ENCODE measurements around the gene KCNMA1.
"Not testable (repeated sequence)": the region's sequence is repeated elsewhere in the genome, so short reads cannot be mapped to it uniquely, and the experiment has no call there.

KCNMA1 gene

GRCh38 chr10:77415313-77415960, 222.2 kb downstream of the KCNMA1 start:
- H3K9ac ChIP-seq (ENCODE audit: low read depth, low read length) = peak overlapping the region; percentile 69
- no peaks in the 10 kb centered on the region for H3K9me3 ChIP-seq (replicated peaks; ENCODE audit: low read length)
- H3K4me2 ChIP-seq (ENCODE audit: low read length) = peak overlapping the region; percentile 49
- H3K27me3 ChIP-seq (ENCODE audit: control insufficient read depth, insufficient read depth, low read length) = no peaks in the 10 kb centered on the region
- peaks cover 38% of the 10 kb centered on the region for H3K4me1 ChIP-seq (ENCODE audit: control insufficient read depth, insufficient read depth, low read length)
- H3K36me3 ChIP-seq (ENCODE audit: insufficient read depth, low read length) = no peaks in the 10 kb centered on the region
- H3K4me3 ChIP-seq (ENCODE audit: low read length) = no peak overlapping the region

GRCh38 chr10:77413231-77413630, 224.4 kb downstream of the KCNMA1 start:
- Histone ChIP-seq H3K9ac (ENCODE audit: low read depth, low read length) (no peak overlapping the region), H3K4me1 (ENCODE audit: control insufficient read depth, insufficient read depth, low read length) (peaks cover 42% of the 10 kb centered on the region), H3K27me3 (ENCODE audit: control insufficient read depth, insufficient read depth, low read length) (no peaks in the 10 kb centered on the region), H3K36me3 (ENCODE audit: insufficient read depth, low read length) (no peaks in the 10 kb centered on the region), H3K4me3 (ENCODE audit: low read length) (no peak overlapping the region), H3K9me3 (replicated peaks; ENCODE audit: low read length) (no peaks in the 10 kb centered on the region), H3K4me2 (ENCODE audit: low read length) (no peak overlapping the region)

GRCh38 chr10:77412573-77413133, 225.0 kb downstream of the KCNMA1 start:
- H3K4me3 ChIP-seq (ENCODE audit: low read length); H3K9ac ChIP-seq (ENCODE audit: low read depth, low read length); H3K9me3 ChIP-seq (replicated peaks; ENCODE audit: low read length); H3K4me2 ChIP-seq (ENCODE audit: low read length); H3K27me3 ChIP-seq (ENCODE audit: control insufficient read depth, insufficient read depth, low read length); H3K36me3 ChIP-seq (ENCODE audit: insufficient read depth, low read length): not testable (repeated sequence)
- peaks cover 36% of the 10 kb centered on the region for H3K4me1 ChIP-seq (ENCODE audit: control insufficient read depth, insufficient read depth, low read length)

DNA sequence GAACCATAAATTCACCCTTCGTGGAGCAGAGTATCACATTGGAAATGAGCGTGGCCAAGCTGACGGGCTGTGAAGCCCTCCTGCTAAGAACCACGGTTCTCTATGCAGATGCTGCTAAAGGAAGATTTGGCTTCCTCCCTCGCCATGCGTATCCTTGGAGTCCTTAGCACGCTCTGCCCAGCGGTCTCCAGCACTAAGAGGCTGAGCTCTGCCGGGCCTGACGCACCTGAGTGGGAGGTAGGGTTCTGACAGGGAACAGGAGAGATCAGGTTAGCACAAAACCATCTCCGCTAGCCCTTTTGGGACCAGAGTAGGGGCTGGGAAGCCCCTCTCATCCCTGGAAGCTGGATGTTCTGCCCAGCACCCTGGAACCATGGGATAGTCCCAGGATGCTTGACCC, 225.8 kb downstream of the KCNMA1 start:
- no peak overlapping the region for H3K4me3 ChIP-seq (ENCODE audit: low read length)
- no peak overlapping the region for H3K9ac ChIP-seq (ENCODE audit: low read depth, low read length)
- no peaks in the 10 kb centered on the region for H3K36me3 ChIP-seq (ENCODE audit: insufficient read depth, low read length)
- no peaks in the 10 kb centered on the region for H3K27me3 ChIP-seq (ENCODE audit: control insufficient read depth, insufficient read depth, low read length)
- no peaks in the 10 kb centered on the region for H3K9me3 ChIP-seq (replicated peaks; ENCODE audit: low read length)
- H3K4me1 ChIP-seq (ENCODE audit: control insufficient read depth, insufficient read depth, low read length) = peaks cover 32% of the 10 kb centered on the region
- H3K4me2 ChIP-seq (ENCODE audit: low read length) = no peak overlapping the region

GRCh38 chr10:77410523-77410922, 227.1 kb downstream of the KCNMA1 start:
- Histone ChIP-seq H3K9me3 (replicated peaks; ENCODE audit: low read length) (no peaks in the 10 kb centered on the region), H3K27me3 (ENCODE audit: control insufficient read depth, insufficient read depth, low read length) (no peaks in the 10 kb centered on the region), H3K4me2 (ENCODE audit: low read length) (no peak overlapping the region), H3K4me1 (ENCODE audit: control insufficient read depth, insufficient read depth, low read length) (peaks cover 32% of the 10 kb centered on the region), H3K36me3 (ENCODE audit: insufficient read depth, low read length) (no peaks in the 10 kb centered on the region), H3K9ac (ENCODE audit: low read depth, low read length) (no peak overlapping the region), H3K4me3 (ENCODE audit: low read length) (no peak overlapping the region)

DNA sequence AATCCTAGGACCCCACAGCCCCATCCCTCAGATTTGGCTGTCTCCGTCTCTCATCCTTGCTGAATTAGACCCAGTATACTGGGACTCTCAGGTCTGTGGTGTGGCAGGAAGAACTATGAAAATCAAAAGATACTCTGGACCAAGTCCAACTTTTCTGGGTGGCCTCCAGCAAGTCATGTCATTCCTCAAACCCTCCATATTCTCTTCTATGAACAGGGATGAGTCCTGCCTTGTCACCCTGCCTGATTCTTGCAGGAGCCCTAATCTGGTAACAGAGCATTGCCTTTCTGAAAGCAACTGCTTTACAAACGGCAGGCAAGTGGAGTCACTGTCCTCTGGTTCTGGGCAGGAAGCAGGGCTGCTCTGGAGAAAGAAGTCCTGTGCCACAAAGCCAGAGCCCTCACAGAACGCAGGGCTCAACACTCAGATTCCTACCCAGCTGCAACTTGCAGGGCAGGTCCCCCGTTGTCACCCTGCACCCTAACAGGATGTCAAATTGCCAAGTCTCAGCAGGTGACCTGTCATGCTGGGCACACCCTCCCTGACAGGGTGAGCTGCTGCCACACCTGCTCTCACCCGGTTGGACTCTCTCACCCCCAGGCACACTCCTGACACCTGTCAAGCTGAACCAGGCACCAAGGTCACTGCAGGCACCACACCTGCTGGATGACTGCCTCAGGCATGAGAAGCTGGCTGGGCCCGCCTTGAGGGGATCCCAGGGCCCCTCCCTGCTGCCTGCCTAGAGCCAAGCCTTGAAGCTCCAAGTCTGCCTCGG, 227.7 kb downstream of the KCNMA1 start:
- no peaks in the 10 kb centered on the region for H3K36me3 ChIP-seq (ENCODE audit: insufficient read depth, low read length)
- H3K27me3 ChIP-seq (ENCODE audit: control insufficient read depth, insufficient read depth, low read length) = no peaks in the 10 kb centered on the region
- H3K4me1 ChIP-seq (ENCODE audit: control insufficient read depth, insufficient read depth, low read length) = peaks cover 32% of the 10 kb centered on the region
- H3K4me2 ChIP-seq (ENCODE audit: low read length) = no peak overlapping the region
- H3K4me3 ChIP-seq (ENCODE audit: low read length) = no peak overlapping the region
- no peak overlapping the region for H3K9ac ChIP-seq (ENCODE audit: low read depth, low read length)
- H3K9me3 ChIP-seq (replicated peaks; ENCODE audit: low read length) = no peaks in the 10 kb centered on the region

DNA sequence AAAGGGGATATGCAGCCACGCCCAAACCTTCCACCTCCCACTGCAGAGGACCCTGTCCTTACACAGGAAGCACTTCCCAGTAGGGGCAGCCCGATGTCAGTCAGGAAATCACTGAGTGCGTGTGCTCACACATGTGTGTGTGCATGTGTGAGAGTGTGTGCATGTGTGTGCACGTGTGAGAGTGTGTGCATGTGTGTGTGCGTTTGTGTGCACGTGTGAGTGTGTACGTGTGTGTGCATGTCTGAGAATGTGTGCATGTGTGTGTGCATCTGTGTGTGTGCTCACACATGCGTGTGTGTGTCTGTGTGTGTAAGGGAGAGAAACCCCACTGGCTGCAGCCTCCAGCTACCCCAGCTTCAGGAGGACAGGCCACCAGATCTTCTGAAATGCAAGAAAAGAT, 229.3 kb downstream of the KCNMA1 start:
- no peak overlapping the region for H3K4me2 ChIP-seq (ENCODE audit: low read length)
- no peak overlapping the region for H3K9ac ChIP-seq (ENCODE audit: low read depth, low read length)
- H3K9me3 ChIP-seq (replicated peaks; ENCODE audit: low read length) = no peaks in the 10 kb centered on the region
- no peak overlapping the region for H3K4me3 ChIP-seq (ENCODE audit: low read length)
- H3K36me3 ChIP-seq (ENCODE audit: insufficient read depth, low read length) = no peaks in the 10 kb centered on the region
- peaks cover 30% of the 10 kb centered on the region for H3K4me1 ChIP-seq (ENCODE audit: control insufficient read depth, insufficient read depth, low read length)
- no peaks in the 10 kb centered on the region for H3K27me3 ChIP-seq (ENCODE audit: control insufficient read depth, insufficient read depth, low read length)

DNA sequence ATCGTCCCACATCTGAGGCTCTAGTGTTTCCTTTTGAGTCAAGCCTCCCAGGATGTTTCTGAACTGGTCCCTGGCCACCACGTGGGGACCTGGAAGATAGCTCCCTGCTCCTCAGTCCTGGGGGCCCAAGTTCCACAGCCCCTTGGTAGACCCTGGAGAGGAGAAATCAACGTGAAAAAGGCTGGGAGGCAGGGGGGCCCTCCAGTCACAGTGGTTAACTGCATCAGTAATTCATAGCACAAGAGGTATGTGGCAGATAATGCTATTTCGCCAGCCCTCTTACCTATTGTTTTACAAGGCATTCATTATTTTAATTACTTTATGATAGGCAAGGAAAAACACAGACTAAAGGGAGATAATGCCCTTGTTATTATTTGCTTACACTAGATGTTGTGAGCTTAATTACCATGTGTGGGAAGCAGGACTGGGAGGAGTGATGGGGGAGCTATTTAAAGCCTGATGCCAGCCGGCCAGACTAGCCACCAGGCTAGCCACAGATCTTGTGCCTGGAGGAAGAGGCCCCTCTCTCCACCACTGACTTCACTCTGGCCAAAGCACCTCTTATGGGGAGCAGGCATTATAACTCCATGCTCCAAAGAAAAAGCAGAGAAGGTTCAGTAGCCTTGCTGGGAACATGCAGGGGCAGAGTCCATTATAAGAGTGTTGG, 230.7 kb downstream of the KCNMA1 start:
- no peak overlapping the region for H3K4me3 ChIP-seq (ENCODE audit: low read length)
- no peak overlapping the region for H3K4me2 ChIP-seq (ENCODE audit: low read length)
- H3K27me3 ChIP-seq (ENCODE audit: control insufficient read depth, insufficient read depth, low read length) = no peaks in the 10 kb centered on the region
- peaks cover 30% of the 10 kb centered on the region for H3K4me1 ChIP-seq (ENCODE audit: control insufficient read depth, insufficient read depth, low read length)
- no peaks in the 10 kb centered on the region for H3K9me3 ChIP-seq (replicated peaks; ENCODE audit: low read length)
- no peaks in the 10 kb centered on the region for H3K36me3 ChIP-seq (ENCODE audit: insufficient read depth, low read length)
- H3K9ac ChIP-seq (ENCODE audit: low read depth, low read length) = no peak overlapping the region

DNA sequence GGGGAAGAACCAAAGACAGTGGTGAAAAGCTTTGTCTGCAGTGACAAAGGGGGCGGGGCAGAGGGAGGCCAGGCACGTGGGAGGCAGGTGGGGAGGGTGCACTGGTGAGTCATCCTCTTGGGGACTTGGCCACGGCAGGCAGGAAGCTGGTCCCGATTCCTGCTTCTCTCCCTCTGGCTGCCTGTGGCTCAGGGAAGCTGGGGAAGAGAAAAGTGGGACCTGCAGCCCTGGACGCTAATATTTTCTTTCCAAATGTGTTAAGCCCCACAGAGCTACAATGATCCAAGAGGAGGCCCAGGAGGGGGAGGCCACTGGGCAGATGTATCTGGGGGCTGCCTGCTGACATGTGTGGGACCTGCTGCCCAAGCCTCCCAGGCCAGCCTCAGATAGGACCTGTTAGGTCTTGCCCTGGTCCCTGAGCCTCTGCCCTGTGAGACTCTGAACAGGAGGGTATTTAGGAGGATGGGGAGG, 231.8 kb downstream of the KCNMA1 start:
- no peaks in the 10 kb centered on the region for H3K9me3 ChIP-seq (replicated peaks; ENCODE audit: low read length)
- H3K36me3 ChIP-seq (ENCODE audit: insufficient read depth, low read length) = no peaks in the 10 kb centered on the region
- peaks cover 30% of the 10 kb centered on the region for H3K4me1 ChIP-seq (ENCODE audit: control insufficient read depth, insufficient read depth, low read length)
- H3K27me3 ChIP-seq (ENCODE audit: control insufficient read depth, insufficient read depth, low read length) = no peaks in the 10 kb centered on the region
- H3K4me2 ChIP-seq (ENCODE audit: low read length) = peak overlapping the region; percentile 49
- no peak overlapping the region for H3K4me3 ChIP-seq (ENCODE audit: low read length)
- H3K9ac ChIP-seq (ENCODE audit: low read depth, low read length) = peak overlapping the region; percentile 24

GRCh38 chr10:77404810-77405209, 232.8 kb downstream of the KCNMA1 start:
- Histone ChIP-seq H3K9ac (ENCODE audit: low read depth, low read length) (no peak overlapping the region), H3K9me3 (replicated peaks; ENCODE audit: low read length) (no peaks in the 10 kb centered on the region), H3K27me3 (ENCODE audit: control insufficient read depth, insufficient read depth, low read length) (no peaks in the 10 kb centered on the region), H3K4me2 (ENCODE audit: low read length) (no peak overlapping the region), H3K4me3 (ENCODE audit: low read length) (no peak overlapping the region), H3K4me1 (ENCODE audit: control insufficient read depth, insufficient read depth, low read length) (peaks cover 29% of the 10 kb centered on the region), H3K36me3 (ENCODE audit: insufficient read depth, low read length) (no peaks in the 10 kb centered on the region)

DNA sequence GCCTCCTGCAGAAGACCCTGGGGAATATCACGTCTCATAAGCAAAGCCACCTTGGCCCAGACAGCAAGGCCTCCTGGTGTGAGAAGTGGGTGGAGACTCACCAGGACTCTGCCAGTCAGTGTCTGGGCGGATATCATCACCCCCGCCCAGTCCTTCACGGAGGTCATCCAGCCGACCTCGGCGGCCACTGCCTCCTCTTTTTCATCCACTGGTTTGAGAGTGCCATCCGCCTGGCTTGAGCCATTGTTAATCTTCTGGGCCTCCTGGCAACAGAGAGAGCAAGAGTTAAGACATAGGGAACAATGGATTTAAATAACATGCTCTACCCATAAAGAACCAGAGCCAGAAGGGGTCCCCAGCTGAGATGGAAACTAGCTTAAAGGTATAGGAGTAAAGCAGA, 233.8 kb downstream of the KCNMA1 start:
- Histone ChIP-seq H3K9me3 (replicated peaks; ENCODE audit: low read length) (no peaks in the 10 kb centered on the region), H3K36me3 (ENCODE audit: insufficient read depth, low read length) (no peaks in the 10 kb centered on the region), H3K4me3 (ENCODE audit: low read length) (no peak overlapping the region), H3K9ac (ENCODE audit: low read depth, low read length) (no peak overlapping the region), H3K27me3 (ENCODE audit: control insufficient read depth, insufficient read depth, low read length) (no peaks in the 10 kb centered on the region), H3K4me2 (ENCODE audit: low read length) (no peak overlapping the region), H3K4me1 (ENCODE audit: control insufficient read depth, insufficient read depth, low read length) (peaks cover 29% of the 10 kb centered on the region)

Data from skeletal muscle satellite cell (primary cell).